UCSD-AML1 (cell line): Measurements from ENCODE around the gene GNAQ.

Experiments
- DNase-seq: peaks from one replicate; lab custom pipeline; 2025; ENCODE audit not compliant: unreplicated experiment; lab: John Stamatoyannopoulos, UW

Gene GNAQ

DNA sequence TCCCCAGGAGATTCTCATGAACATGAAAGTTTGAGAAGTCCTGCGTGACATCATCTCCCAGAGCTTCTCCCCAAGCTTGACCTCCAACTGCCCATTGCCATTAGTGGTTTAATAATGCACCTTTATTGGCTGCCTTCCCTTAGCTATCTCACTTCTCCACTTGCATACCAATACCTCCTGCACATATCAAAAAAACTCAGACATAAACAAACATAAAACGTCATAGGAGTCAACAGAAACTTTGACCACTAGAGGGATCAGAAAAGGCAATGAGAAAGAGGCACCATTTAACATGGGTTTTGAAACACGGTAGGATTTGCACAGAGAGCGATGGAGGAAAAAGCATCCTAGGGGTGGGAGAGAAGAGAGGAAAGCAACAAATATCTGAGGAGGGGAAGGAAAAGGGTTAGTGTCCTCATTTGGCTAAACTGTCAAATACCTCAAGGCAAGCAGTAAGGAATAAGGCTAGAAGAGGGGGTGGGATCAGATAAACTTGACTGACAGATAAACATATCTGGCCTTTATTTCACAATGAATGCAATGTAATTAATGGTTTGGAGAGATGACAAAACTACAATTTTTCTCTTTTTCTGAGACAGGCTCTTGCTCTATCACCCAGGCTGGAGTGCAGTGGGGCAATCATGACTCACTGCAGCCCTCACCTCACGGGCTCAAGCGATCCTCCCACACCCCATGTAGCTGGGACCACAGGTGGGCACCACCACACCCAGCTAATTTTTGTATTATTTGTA lies 27.0 kb downstream of the GNAQ start:
- DNase-seq: no peak

DNA sequence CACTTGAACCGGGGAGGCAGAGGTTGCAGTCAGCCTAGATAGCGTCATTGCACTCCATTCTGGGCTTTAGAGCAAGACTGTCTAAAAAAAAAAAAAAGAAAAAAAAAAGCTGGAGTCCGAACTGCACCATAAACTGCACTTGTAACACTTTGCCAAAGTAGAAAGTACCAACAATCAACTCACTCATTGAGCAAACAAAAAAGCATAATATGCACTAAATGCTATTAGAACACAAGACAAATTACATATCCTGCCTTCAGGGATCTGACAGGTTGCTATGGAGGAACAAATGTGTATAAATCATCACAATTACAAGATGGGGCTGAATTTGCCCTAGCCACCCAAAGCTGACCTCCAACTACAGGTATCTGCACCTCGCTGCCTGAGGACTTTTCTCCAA lies 27.9 kb downstream of the GNAQ start:
- no peak for DNase-seq

DNA sequence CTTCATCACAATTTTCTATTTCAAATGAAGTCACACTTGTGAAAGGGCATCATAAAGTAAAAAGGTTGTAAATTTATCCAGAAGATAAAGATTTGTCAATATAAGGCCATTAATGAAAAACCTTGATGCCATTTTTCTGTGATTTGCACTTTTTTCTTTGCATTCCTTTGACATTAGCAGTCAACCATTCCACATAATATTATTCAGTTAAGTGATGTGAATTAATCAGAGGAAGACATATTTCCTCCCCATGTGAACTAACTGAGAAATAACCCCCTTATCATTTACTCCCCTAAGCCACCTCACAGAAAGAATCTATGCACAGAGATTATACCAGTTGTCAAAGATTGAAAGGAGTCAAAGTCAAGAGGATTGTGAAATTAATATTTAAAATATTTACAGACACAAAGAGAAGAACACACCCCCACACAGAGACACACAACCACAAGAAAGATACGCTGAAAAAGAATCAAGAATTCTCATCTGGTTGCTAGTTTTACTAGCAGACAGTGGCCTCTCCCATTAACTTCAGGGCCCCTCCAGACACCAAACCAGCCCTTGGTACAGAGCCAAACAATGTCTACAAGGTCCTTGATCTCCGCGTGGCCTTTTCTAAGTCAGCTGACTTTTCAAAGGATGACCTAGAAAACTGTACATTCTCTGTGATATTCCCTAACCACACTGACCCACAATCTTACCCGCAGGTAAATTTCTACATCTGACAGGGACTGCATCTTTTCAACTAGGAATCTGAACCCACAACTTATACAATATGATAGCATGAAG lies 29.5 kb downstream of the GNAQ start:
- DNase-seq: no peak

DNA sequence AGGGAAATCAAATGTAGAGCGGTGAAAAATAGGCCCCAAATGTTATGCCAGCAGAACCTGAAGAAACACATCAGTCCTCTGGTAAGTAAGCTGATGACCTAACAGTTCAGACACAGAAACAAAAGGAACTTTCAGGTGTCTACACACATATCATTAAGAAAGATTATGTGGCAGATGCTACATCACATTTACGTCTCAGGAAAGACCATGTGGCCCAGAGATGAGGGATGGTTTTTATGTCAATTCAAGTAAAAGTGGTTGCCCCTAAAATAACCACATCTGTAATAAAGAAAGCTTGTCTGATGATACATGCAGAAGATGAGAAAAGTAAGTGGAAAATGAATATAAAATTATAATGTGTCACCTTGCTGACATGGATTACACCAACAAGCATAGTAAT lies 31.4 kb downstream of the GNAQ start:
- no peak for DNase-seq

DNA sequence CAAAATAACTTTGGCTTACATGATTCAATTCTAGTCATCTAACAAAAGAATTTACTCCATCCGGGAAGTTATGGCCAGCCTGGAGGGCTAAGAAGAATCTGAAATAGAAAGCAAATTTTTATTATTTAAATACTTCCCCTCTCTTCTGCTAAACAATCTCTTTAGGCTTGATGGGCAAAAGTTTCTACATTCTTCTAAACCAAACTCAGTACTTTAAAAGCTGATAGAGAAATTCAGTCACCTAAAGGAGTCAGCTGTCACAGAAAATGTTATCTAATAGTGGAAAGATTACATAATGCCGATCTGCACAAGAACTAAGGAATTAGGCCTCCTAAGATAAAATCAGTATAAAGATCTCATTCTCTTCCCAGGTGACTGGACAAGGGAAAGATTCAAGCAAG lies 32.4 kb downstream of the GNAQ start:
- no peak for DNase-seq

DNA sequence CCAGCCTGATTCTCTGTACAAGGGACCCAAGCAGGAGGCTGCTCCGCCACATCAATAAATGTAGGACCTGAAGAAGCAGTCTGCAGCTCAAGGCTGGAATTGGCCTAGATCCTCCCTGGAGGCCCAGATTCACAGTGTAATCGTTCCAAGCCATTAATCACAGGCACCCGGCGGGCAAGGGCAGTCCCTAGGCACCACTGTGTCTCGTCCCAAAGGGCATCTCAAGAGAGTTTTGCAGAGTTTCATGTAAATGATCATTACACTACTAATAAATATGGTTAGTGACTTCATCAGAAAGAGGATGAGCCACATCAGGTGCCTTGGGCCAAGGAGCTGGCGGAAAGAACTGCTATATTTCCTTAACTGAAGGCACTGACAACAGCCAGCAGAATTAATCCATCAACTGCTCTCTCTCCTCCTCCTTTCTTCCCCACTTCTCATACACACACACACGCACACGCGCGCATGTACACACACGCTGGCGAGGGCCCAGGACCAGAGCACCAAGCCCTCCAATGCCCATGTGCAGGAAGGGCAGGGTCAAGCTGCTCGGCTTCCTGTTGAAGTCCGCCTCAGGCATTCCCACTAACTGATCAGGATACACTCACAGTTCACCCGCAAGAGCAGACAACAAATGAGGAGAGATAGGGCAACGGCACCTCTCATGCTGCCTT lies 33.9 kb downstream of the GNAQ start:
- no peak for DNase-seq

DNA sequence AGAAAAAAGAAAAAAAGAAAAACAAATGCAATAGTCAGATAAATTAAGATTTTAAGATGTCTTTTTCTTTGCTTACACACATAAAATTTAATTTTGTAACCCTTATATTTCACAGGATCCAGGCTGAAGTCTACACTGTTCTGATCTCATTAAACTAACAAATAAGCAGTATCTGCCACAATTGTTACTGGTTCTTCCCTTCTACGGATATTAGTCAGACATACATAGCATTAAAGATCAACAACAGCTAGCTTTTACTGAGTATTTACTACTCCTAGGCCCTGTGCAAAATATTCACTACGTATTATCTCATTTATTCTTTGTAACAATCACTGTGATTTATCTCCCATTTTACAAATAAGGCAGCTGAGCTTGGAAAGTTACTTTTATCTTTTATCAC lies 34.9 kb downstream of the GNAQ start:
- no peak for DNase-seq

DNA sequence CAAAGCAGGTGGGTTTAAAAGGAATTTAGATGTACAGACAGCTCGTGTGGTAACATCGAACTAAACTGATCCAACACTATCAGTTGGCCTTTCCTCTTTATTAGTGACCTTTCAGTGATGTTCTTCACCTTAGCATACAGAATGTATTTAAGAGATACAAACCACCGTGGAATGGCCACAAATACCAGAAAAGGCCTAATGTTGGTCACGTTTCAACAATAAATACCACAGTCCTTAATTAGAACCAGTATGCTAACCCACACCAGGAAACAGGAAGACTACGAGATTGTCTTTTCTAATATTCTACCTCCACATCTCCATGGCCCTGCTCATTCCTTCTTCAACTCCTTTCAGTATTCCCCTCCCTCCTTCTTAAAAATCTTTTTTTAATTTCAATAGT lies 40.4 kb downstream of the GNAQ start:
- no peak for DNase-seq

DNA sequence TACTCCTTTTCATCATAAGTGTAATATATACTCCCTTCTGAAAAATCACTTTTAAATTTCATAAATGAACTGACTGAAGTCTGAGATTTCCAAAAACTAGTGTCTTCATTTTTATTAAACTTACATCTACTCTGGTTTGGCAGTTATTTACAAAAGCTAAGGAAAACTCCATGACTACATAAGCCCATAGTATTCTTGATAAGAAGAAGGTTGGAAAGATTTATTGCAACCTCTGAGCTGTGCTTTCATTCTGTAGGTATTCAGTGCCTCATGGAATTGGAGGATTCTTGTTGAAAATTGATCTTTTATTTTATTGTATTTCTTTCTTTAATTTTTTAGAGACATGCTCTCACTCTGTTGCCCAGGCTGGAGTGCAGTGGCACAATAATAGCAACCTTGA lies 41.7 kb downstream of the GNAQ start:
- no peak for DNase-seq

DNA sequence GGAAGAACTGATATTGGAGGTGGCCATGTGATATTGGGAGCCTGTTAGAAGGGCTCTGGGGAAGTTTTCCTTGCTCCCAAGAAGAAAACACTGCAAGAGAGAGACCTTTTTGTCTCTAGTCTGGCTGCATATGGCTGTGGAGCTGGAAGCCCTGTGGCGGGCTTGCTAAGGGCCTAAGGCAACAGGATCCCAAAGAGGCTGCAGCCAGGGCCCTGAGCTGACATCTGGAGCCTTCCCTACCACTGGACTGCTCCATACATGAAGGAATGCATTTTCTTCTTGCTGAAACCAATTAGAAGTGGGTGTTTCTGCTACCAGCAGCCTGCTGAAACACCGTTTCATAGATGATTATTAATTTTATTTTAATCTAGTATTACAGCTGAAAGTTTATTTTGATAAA lies 42.2 kb downstream of the GNAQ start:
- no peak for DNase-seq

DNA sequence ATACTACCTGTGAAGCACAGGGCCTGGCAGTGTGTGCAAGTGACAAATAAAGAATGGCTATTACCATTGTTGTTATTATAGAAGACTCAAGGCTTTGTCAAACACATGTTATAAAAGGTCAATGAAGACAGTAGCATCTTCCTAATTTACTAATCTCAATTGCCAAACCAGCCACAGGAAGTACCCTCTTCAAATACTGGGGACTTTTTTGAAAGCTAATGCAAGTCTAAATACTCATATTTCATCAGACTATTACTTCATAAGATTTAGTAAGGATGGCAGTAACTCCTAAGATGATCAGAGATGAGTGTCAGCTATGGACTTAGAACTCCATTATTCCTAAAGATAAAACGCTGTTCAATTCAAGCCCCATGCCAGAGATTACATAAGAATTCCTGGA lies 43.0 kb downstream of the GNAQ start:
- DNase-seq: no peak

DNA sequence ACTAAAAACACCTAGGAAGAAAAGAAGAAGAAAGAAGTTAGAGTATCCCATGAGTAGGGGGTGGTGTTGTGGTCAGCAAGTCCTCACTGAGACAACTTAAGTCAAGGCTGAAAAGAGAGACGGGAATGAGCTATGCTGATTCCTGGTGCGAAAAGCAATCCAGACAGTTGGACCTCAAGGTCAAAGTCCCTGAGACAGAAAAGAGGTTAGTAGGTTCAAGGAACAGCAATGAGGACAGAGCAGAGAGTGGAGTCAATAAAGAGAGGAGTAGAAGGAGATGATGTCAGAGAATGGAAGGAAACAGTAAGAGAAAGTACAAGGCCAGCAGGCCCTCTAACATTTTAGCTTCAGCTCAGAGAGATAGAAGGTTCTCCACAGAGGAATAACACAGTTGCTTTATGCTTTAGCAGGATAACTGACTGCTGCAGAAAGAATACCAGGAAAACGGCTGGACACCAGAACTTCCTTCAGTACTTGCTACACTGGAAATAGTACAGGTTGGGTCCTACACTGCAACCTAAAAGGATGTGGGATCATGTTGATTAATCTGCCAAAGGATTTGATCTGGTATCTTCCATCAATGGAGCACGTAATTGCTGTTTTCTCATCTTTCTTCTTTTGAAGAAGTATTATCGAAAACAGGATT lies 43.6 kb downstream of the GNAQ start:
- no peak for DNase-seq

DNA sequence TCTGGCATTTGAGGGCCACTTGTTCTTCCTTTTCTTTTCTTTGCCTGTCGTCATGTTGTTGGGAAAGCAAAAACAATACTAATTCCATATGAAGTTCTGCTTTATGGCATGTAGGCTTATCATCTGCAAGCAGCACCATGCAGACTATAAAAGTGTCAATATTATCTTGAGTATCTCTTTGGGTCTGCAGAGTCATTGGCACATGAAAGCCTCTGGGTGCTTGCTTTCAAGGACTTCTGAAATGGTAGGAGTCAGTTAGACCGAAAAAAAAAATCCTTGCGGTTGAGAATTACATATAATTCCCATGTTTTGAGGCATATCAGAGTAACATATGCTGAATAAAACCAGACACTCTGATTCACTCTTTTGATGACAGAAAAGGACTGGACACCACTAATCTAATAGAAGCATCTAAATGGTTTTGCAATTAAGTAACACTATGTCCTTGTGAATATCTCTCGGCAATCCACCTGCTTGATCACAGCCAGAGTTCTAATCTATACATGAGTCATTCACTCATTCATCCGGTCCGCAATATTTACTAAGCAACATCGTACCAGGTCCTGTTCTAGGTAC lies 44.4 kb downstream of the GNAQ start:
- no peak for DNase-seq

DNA sequence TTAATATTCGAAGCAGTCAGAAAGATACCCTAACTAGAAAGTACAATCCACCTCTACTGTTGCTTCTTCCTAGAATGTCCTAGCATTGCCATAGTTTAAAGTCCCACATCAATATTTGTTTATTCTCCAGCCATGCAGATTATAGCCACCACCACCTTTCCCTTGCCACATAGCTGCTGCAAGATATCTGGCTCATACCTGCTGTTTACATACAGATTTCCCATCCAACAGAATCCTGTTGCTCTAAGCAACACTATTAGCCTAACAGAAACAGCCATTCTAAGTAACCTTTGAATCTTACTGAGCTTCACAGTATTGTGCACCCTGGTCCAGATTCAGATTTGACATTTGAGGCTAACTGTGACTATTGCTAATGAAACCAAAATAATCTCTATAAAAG lies 45.6 kb downstream of the GNAQ start:
- no peak for DNase-seq

DNA sequence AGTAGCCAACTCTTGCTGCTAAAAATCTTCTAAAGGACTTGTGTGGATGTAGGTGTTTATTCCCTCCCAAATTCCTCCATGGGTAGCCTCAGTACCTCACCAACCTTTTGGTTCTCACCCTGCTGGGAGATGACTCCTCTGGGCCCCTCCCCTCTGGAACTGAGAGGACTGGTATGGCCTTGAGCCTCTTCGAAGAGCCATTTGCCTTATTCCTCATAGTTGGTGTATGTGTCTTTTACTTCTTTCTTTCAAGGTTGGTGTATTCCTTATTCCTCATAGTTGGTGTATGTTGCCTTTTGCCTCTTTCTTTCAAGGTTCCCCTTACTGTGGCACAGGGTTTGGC lies 48.3 kb downstream of the GNAQ start:
- no peak for DNase-seq

DNA sequence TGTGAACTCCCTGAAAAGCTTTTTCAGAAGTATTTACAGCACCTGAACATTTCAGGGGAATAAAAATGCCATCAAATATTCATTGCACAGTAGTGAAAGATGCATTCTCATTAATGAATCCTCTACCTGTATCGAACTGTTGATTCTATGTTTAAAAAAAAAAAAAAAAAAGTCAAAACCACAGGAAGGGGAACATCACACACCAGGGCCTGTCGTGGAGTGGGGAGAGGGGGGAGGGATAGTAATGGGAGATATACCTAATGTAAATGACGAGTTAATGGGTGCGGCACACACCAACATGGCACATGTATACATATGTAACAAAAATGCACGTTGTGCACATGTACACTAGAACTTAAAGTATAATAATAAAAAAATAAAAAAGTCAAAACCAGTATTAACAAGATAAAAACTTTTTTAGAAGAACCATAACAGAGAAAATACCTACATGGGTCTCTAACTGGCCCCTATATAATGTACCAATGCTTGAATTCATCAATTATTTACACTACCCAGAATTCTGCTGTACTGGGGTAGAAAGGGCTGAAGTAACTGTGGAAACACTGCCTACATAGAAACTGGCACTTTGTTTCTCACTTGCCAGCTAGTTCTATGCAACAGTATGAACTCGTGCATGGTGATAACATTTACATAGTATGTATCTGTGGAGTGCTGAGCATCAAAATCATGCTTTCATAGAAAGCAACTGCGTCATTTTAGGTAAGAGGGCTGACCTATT lies 48.9 kb downstream of the GNAQ start:
- DNase-seq: no peak

DNA sequence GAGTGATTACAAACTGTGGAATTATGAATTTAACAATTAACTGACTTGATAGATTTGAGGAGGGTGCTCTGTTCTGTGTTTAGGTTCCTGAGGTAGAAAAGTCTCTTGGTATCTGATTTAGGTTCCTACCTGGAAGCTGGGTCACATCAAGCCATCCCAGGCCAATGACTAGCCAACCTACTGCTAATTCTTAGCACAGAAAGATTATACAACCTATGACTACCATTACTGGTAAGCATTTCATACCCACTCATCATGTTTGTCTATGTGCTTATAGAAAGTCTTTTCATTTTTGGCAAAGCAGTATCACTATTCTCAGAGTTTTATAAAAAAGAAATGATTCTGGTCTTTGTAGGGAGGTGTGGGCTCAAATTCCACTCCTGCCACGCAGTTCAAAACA lies 49.7 kb downstream of the GNAQ start:
- DNase-seq: no peak

DNA sequence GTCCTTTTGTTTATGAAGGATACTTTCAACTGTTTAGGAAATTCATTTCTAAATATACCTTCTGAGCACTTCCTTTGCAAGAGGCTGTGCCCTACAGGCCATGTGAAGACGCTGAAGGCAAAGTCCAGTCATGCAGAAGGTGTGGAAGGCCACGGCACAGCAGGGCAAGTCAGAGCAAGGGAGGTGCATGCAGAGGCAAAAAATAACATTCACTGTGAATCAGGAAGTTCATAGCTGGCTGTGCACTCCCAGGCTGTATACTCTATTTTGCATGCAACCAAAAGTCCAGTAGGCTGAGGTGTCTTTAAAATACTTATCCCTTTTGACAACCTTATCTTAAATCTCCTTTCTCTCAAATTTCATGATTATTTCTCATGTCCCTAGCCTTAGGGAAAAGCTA lies 50.3 kb downstream of the GNAQ start:
- DNase-seq: peak; percentile 60

DNA sequence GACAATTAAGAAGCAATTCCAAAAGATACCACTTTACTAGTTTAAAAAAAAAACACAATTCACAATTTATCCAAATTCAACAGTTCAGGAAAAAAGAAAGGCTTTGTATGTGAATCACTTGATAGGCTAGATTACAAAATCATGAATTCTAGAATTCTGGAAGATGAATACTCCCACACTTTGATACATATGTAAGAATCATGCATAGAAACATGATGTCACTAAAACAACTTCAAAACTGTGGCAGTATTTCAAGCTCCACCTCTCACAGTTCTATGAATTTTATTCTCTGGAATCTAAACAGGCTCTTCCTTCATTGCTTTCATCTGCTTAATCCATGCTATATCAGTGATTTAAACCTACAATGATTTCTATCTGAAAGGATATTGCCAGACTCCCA lies 51.0 kb downstream of the GNAQ start:
- DNase-seq: no peak

DNA sequence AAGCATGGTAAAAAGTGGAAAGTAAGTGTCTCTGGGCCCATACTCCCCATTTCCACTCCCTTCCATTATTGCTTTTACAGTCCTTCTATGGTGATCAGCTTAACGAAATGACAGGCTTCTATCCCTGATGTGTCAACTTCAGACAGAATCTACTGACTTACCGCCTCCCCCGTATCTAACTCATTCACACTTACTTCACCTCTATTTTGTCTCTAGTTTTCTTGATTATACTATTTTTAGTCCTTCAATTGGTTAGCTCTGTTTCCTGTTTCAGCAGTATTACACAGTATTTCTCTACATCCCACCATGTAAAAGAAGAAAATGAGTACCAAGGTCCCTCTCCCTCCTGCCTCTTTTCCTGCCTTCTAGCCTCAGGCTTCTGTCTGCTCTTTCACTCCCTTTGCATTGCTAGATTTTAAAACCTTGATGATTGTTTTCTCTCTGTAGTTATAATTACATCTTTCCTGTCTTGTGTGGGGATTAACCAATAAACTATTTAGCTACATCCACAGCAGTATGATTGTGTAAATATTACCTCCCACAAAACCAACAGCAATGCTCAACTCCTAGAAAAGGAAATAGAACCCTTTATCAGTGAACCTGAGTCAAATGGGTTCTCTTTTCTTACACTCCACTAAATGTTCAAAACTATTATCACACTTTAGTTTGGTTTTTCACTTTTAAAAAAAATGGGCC lies 53.4 kb downstream of the GNAQ start:
- no peak for DNase-seq
